ENCODE data around the gene SUMO4. TPM values are rescaled to one million over a fixed set of nuclear protein-coding genes. Genes with fewer than 3 reads are reported as not detected.

SUMO4 gene
- polyA plus RNA-seq, 1 of the 3 experiments (the other 2 are of a cell fraction): not detected

DNA sequence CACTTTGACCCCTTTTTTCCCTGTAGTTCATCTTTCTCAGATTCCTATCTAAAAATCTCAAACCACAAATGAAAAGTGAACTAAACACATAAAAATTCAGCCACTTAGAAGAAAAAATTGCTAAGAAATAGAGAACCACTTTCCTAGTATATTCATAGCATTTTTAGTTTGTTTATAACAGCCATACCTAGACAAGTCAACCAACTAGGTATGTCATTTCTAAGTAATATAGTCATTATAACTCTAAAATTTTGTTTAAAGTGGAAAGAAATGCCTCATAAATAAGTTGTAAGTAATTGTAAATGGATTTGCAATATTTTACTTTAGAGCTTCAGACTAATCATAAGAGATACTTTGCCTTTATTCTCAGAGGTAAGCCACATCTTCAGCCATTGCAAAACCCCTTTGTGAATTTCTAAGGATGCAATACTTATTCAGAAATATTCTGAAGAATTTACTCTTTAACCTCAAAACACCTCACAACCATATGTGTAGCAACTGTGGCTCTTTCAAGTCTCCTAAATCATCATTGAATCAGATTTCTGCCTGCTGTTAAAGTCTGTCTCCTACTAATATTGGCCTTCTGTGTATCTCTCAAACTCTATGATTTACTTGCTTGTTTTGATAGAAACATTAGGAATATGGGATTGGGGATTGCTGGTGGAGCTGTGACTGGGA, 6.9 kb upstream of the SUMO4 start:
- Histone ChIP-seq H4K20me1 (ENCODE audit: insufficient read depth) (peaks cover 52% of the 10 kb centered on the region), H2AFZ (ENCODE audit: low read depth) (no peak overlapping the region), H3K4me2 (no peak overlapping the region), H3K36me3 (replicated peaks in 1 of 2; ENCODE audit: control insufficient read depth in 1 of 2, insufficient read depth in 2 of 2, low read length in 1 of 2) (peaks cover 21 to 52% of the 10 kb centered on the region in 2 experiments), H3K9me3 (no peaks in the 10 kb centered on the region), H3K9me2 (no peaks in the 10 kb centered on the region), H3K27ac (ENCODE audit: low read depth in 2 of 2, low read length in 1 of 2) (no peak overlapping the region), H3K4me1 (ENCODE audit: control insufficient read depth in 1 of 2, insufficient read depth in 2 of 2, low read depth in 1 of 2, low read length in 1 of 2) (peaks cover 4 to 5% of the 10 kb centered on the region in 2 experiments; a peak in 2 of 4 replicates), H3K79me2 (ENCODE audit: insufficient read depth) (peaks cover 96% of the 10 kb centered on the region), H3K27me3 (ENCODE audit: insufficient read depth) (no peaks in the 10 kb centered on the region), H3K9ac (no peak overlapping the region), H3K4me3 (ENCODE audit: low read depth in 2 of 2, low read length in 1 of 2) (no peak overlapping the region), H3F3A (replicated peaks; ENCODE audit: insufficient read depth) (peaks cover 14% of the 10 kb centered on the region)
- no peak for DNase-seq
- CTCF ChIA-PET: interaction anchor here (0.8 kb wide), 1 partner anchor 48 kb away, joined by 3 read pairs; no protein-coding TSS in a partner anchor
- POLR2A ChIA-PET: no interaction called here
- TF ChIP-seq RFX5 (IDR thresholded peaks at IDR 0.05; ENCODE audit: low read length) (no peak), TCF12 (IDR thresholded peaks at IDR 0.05) (0 out of 2 replicates have a peak, but pooled peaks have one; percentile 5)

DNA sequence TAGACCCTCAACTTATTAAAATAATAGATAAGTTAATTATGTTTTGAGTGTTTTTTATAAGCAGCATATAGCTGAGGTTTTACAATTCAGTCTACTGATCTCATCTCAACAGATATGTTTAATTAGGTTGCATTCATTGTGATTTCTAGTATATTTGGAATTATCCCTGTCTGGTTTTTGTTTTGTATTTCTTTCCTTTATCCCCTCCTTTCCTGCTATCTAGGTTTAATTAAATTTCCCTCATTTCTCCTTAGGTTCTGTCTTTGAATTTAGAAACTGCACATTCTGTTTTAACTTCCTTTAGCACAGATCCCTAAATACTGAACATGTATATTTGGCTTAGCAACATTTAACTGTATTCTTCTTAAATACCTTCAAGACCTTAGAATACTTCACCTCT, 4.9 kb upstream of the SUMO4 start:
- CTCF ChIA-PET: interaction anchor here (1.4 kb wide), 1 partner anchor 37 kb away, joined by 3 read pairs; no protein-coding TSS in a partner anchor

More for the DNA sequence above, 4.9 kb upstream of the SUMO4 start:
- Histone ChIP-seq H2AFZ (ENCODE audit: low read depth) (no peak overlapping the region), H3K4me1 (ENCODE audit: control insufficient read depth in 1 of 2, insufficient read depth in 2 of 2, low read depth in 1 of 2, low read length in 1 of 2) (peaks cover 0 to 5% of the 10 kb centered on the region in 2 experiments; a peak in 2 of 4 replicates), H3K9me2 (no peaks in the 10 kb centered on the region), H3K27ac (ENCODE audit: low read depth in 2 of 2, low read length in 1 of 2) (peak overlapping the region in 1 of 2 experiments; percentile 60; a peak in 2 of 4 replicates), H3K4me2 (no peak overlapping the region), H3K9me3 (no peaks in the 10 kb centered on the region), H3K9ac (no peak overlapping the region), H3K27me3 (ENCODE audit: insufficient read depth) (no peaks in the 10 kb centered on the region), H3F3A (replicated peaks; ENCODE audit: insufficient read depth) (peaks cover 10% of the 10 kb centered on the region), H4K20me1 (ENCODE audit: insufficient read depth) (peaks cover 36% of the 10 kb centered on the region), H3K4me3 (ENCODE audit: low read depth in 2 of 2, low read length in 1 of 2) (no peak overlapping the region), H3K79me2 (ENCODE audit: insufficient read depth) (peaks cover 76% of the 10 kb centered on the region), H3K36me3 (replicated peaks in 1 of 2; ENCODE audit: control insufficient read depth in 1 of 2, insufficient read depth in 2 of 2, low read length in 1 of 2) (peaks cover 37 to 65% of the 10 kb centered on the region in 2 experiments)
- POLR2A ChIA-PET: no interaction called here
- TF ChIP-seq, protein P1, sequence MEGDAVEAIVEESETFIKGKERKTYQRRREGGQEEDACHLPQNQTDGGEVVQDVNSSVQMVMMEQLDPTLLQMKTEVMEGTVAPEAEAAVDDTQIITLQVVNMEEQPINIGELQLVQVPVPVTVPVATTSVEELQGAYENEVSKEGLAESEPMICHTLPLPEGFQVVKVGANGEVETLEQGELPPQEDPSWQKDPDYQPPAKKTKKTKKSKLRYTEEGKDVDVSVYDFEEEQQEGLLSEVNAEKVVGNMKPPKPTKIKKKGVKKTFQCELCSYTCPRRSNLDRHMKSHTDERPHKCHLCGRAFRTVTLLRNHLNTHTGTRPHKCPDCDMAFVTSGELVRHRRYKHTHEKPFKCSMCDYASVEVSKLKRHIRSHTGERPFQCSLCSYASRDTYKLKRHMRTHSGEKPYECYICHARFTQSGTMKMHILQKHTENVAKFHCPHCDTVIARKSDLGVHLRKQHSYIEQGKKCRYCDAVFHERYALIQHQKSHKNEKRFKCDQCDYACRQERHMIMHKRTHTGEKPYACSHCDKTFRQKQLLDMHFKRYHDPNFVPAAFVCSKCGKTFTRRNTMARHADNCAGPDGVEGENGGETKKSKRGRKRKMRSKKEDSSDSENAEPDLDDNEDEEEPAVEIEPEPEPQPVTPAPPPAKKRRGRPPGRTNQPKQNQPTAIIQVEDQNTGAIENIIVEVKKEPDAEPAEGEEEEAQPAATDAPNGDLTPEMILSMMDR (IDR thresholded peaks at IDR 0.05): no peak
- TF ChIP-seq SIN3A (IDR thresholded peaks at IDR 0.05; ENCODE audit: borderline replicate concordance, low read depth, low read length) (no peak), ELF1 (IDR thresholded peaks at IDR 0.05) (no peak), TCF12 (IDR thresholded peaks at IDR 0.05) (no peak), MXI1 (IDR thresholded peaks at IDR 0.05; ENCODE audit: low read depth, low read length) (no peak), FOSL2 (IDR thresholded peaks at IDR 0.05; ENCODE audit: borderline replicate concordance, low read depth) (no peak), CHD2 (IDR thresholded peaks at IDR 0.05; ENCODE audit: low read length, partially characterized antibody) (no peak), EP300 (IDR thresholded peaks at IDR 0.05; ENCODE audit: borderline replicate concordance in 1 of 2, low read depth in 1 of 2, low read length in 1 of 2) (0 out of 4 replicates have a peak, but pooled peaks of 1 of the 2 experiments have one; percentile 5), GATA2 (CRISPR knock-in tag; IDR thresholded peaks at IDR 0.05) (peak; percentile 47), EZH2phosphoT487 (IDR thresholded peaks at IDR 0.05; ENCODE audit: borderline replicate concordance, low read depth) (no peak), FOXJ3 (CRISPR knock-in tag; IDR thresholded peaks at IDR 0.05) (0 out of 2 replicates have a peak, but pooled peaks have one; percentile 35), MEF2A (IDR thresholded peaks at IDR 0.05; ENCODE audit: borderline replicate concordance, low read depth) (no peak), POLR2AphosphoS5 (IDR thresholded peaks at IDR 0.05; ENCODE audit: low read depth, low read length) (no peak)
- TF ChIP-seq, protein P2, sequence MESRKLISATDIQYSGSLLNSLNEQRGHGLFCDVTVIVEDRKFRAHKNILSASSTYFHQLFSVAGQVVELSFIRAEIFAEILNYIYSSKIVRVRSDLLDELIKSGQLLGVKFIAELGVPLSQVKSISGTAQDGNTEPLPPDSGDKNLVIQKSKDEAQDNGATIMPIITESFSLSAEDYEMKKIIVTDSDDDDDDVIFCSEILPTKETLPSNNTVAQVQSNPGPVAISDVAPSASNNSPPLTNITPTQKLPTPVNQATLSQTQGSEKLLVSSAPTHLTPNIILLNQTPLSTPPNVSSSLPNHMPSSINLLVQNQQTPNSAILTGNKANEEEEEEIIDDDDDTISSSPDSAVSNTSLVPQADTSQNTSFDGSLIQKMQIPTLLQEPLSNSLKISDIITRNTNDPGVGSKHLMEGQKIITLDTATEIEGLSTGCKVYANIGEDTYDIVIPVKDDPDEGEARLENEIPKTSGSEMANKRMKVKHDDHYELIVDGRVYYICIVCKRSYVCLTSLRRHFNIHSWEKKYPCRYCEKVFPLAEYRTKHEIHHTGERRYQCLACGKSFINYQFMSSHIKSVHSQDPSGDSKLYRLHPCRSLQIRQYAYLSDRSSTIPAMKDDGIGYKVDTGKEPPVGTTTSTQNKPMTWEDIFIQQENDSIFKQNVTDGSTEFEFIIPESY (IDR thresholded peaks at IDR 0.05; ENCODE audit: borderline replicate concordance, low read depth): no peak
- TF ChIP-seq, protein P3, sequence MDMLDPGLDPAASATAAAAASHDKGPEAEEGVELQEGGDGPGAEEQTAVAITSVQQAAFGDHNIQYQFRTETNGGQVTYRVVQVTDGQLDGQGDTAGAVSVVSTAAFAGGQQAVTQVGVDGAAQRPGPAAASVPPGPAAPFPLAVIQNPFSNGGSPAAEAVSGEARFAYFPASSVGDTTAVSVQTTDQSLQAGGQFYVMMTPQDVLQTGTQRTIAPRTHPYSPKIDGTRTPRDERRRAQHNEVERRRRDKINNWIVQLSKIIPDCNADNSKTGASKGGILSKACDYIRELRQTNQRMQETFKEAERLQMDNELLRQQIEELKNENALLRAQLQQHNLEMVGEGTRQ (IDR thresholded peaks at IDR 0.05; ENCODE audit: borderline replicate concordance, low read depth, low read length): no peak
- TF ChIP-seq, protein P4, sequence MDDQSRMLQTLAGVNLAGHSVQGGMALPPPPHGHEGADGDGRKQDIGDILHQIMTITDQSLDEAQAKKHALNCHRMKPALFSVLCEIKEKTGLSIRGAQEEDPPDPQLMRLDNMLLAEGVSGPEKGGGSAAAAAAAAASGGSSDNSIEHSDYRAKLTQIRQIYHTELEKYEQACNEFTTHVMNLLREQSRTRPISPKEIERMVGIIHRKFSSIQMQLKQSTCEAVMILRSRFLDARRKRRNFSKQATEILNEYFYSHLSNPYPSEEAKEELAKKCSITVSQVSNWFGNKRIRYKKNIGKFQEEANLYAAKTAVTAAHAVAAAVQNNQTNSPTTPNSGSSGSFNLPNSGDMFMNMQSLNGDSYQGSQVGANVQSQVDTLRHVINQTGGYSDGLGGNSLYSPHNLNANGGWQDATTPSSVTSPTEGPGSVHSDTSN (IDR thresholded peaks at IDR 0.05): no peak
- DNase-seq: no peak
